HepG2 (cell line): ENCODE results near the gene ARHGAP5. TPM values are rescaled to one million over a fixed set of nuclear protein-coding genes. Genes with fewer than 3 reads are reported as not detected.
A peak's percentile ranks its signal among the peaks of the same experiment; 100 is the strongest.

Source experiments
- ATF1 ChIP-seq: IDR thresholded peaks from 2 replicates; pipeline ENCODE4 v1.6.1; 2016; ENCODE audit warnings: mild to moderate bottlenecking, control low read depth
- CREM ChIP-seq, 2 experiments: sonication (generic) in 1 of 2; formaldehyde crosslinking in 1 of 2; IDR thresholded peaks; 2 replicates each; pipeline versions ENCODE4 v1.4.0 to v1.6.1; 2016 to 2020; ENCODE audit warnings: antibody characterized with exemption in 1 of 2, mild to moderate bottlenecking in 1 of 2, missing genetic modification reagents in 1 of 2
- FIP1L1 ChIP-seq: fragments of 200-400 bp; formaldehyde crosslinking; IDR thresholded peaks from 2 replicates; pipeline ENCODE4 v1.6.1; 2018; ENCODE audit warnings: low read depth, mild to moderate bottlenecking, low read length, moderate library complexity, borderline replicate concordance; ENCODE audit not compliant: insufficient read depth
- HOXA3 ChIP-seq: sonication (generic); formaldehyde crosslinking; IDR thresholded peaks from 2 replicates; pipeline ENCODE4 v1.5.0; 2020; ENCODE audit warnings: missing genetic modification reagents
- JARID2 ChIP-seq: sonication (generic); formaldehyde crosslinking; IDR thresholded peaks from 2 replicates; pipeline ENCODE4 v1.8.1; 2023; ENCODE audit warnings: missing genetic modification reagents, inconsistent platforms; ENCODE audit not compliant: insufficient replicate concordance
- KLF12 ChIP-seq: sonication (generic); formaldehyde crosslinking; IDR thresholded peaks from 2 replicates; pipeline ENCODE4 v1.4.0; 2020; ENCODE audit warnings: missing genetic modification reagents, borderline replicate concordance
- MTA1 ChIP-seq: sonication (generic); formaldehyde crosslinking; IDR thresholded peaks from 2 replicates; pipeline ENCODE4 v1.4.0; 2020; ENCODE audit warnings: missing genetic modification reagents, mild to moderate bottlenecking, borderline replicate concordance
- NR2F6 ChIP-seq, 2 experiments: IDR thresholded peaks; 2 replicates each; pipeline ENCODE4 v1.6.1; 2016; ENCODE audit warnings: antibody characterized with exemption in 1 of 2, mild to moderate bottlenecking in 1 of 2
- SIX1 ChIP-seq: sonication (generic); formaldehyde crosslinking; IDR thresholded peaks from 2 replicates; pipeline ENCODE4 v1.4.0; 2020; ENCODE audit warnings: missing genetic modification reagents, borderline replicate concordance
- TFE3 ChIP-seq: IDR thresholded peaks from 2 replicates; pipeline ENCODE4 v1.6.1; 2016
- THAP8 ChIP-seq: sonication (generic); formaldehyde crosslinking; IDR thresholded peaks from 2 replicates; pipeline ENCODE4 v1.5.1; 2020; ENCODE audit warnings: missing genetic modification reagents, mild to moderate bottlenecking, borderline replicate concordance
- ZFYVE20 ChIP-seq: sonication (generic); formaldehyde crosslinking; IDR thresholded peaks from 2 replicates; pipeline ENCODE4 v1.8.0; 2023; ENCODE audit warnings: low read depth, mild to moderate bottlenecking, moderate library complexity, missing genetic modification reagents, borderline replicate concordance
- ZNF230 ChIP-seq: sonication (generic); formaldehyde crosslinking; IDR thresholded peaks from 2 replicates; pipeline ENCODE4 v1.4.0; 2020; ENCODE audit warnings: mild to moderate bottlenecking, missing genetic modification reagents
- ZNF441 ChIP-seq: sonication (generic); formaldehyde crosslinking; IDR thresholded peaks from 2 replicates; pipeline ENCODE4 v1.7.0; 2021; ENCODE audit warnings: missing genetic modification reagents, borderline replicate concordance
- ZNF546 ChIP-seq: sonication (generic); formaldehyde crosslinking; conservative IDR thresholded peaks from 2 replicates; pipeline ENCODE4 v1.8.1; 2023; ENCODE audit warnings: mild to moderate bottlenecking, missing genetic modification reagents
- ZNF616 ChIP-seq: sonication (generic); formaldehyde crosslinking; IDR thresholded peaks from 2 replicates; pipeline ENCODE4 v1.5.0; 2020; ENCODE audit warnings: low read depth, mild to moderate bottlenecking, missing genetic modification reagents
- polyA plus RNA-seq, 8 experiments: library from polyadenylated mRNA; depleted of rRNA in 3 of 8; stranded (reverse) in 7 of 8; unstranded in 1 of 8; fragments of >200 nt; fragmentation: Illumina TruSeq in 4 of 8; extraction: Trizol in 4 of 8; gene quantifications; 2 replicates each; pipeline versions ENCODE4 v1.2.1 to v1.2.3, GENCODE V29; 2011 to 2016; ENCODE audit warnings: low read depth in 4 of 8, missing spikeins in 1 of 8, mixed read lengths in 1 of 8; ENCODE audit not compliant: insufficient read depth in 1 of 8
- total RNA-seq, 5 experiments: library from RNA; depleted of rRNA; stranded (reverse); fragments of >200 nt; fragmentation: Illumina TruSeq; extraction: Trizol; gene quantifications; 2 replicates each; pipeline ENCODE4 v1.2.3, GENCODE V29; 2016; ENCODE audit warnings: low read depth in 1 of 5
- TF ChIP-seq, protein P1 (sequence below): IDR thresholded peaks from 2 replicates; pipeline ENCODE4 v1.6.1; 2016; ENCODE audit warnings: missing biosample characterization, missing genetic modification reagents, low read depth
- TF ChIP-seq, protein P2 (sequence below): sonication (generic); formaldehyde crosslinking; IDR thresholded peaks from 2 replicates; pipeline ENCODE4 v1.5.0; 2020; ENCODE audit warnings: missing genetic modification reagents, mild to moderate bottlenecking, borderline replicate concordance
- TF ChIP-seq, protein P3 (sequence below): sonication (generic); formaldehyde crosslinking; IDR thresholded peaks from 2 replicates; pipeline ENCODE4 v1.5.0; 2020; ENCODE audit warnings: mild to moderate bottlenecking, missing genetic modification reagents
- TF ChIP-seq, protein P4 (sequence below): sonication (generic); formaldehyde crosslinking; IDR thresholded peaks from 2 replicates; pipeline ENCODE4 v1.4.0; 2020; ENCODE audit warnings: missing genetic modification reagents

ARHGAP5 gene
- total and polyA plus RNA-seq, 2 of the 13 experiments (the other 11 are each of a cell fraction or from before 2014, with no cell fraction given): 33.7 to 144 TPM

- TF ChIP-seq, protein P1, sequence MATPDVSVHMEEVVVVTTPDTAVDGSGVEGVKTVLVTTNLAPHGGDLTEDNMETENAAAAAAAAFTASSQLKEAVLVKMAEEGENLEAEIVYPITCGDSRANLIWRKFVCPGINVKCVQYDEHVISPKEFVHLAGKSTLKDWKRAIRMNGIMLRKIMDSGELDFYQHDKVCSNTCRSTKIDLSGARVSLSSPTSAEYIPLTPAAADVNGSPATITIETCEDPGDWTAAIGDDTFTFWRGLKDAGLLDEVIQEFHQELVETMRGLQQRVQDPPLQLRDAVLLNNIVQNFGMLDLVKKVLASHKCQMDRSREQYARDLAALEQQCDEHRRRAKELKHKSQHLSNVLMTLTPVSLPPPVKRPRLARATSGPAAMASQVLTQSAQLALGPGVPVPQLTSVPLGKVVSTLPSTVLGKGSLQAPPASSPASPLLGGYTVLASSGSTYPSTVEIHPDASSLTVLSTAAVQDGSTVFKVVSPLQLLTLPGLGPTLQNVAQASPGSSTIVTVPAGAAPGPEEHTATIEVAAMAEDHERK (CRISPR knock-in tag): peak; percentile 44; the same call in 1 of the 2 replicates
- 0 out of 2 replicates have a peak, but pooled peaks have one; percentile 34 for TF ChIP-seq CREM (IDR thresholded peaks at IDR 0.05)
- TF ChIP-seq CREM (CRISPR knock-in tag; IDR thresholded peaks at IDR 0.05): no peak
- TF ChIP-seq HOXA3 (CRISPR knock-in tag): no peak
- TF ChIP-seq, protein P2, sequence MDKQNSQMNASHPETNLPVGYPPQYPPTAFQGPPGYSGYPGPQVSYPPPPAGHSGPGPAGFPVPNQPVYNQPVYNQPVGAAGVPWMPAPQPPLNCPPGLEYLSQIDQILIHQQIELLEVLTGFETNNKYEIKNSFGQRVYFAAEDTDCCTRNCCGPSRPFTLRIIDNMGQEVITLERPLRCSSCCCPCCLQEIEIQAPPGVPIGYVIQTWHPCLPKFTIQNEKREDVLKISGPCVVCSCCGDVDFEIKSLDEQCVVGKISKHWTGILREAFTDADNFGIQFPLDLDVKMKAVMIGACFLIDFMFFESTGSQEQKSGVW (CRISPR knock-in tag): no peak; the same call in 1 of the 2 replicates
- TF ChIP-seq FIP1L1: no peak; the same call in 1 of the 2 replicates
- TF ChIP-seq KLF12 (CRISPR knock-in tag): 0 out of 2 replicates have a peak, but pooled peaks have one; percentile 49
- peak; percentile 11; the same call in 1 of the 2 replicates for TF ChIP-seq SIX1 (CRISPR knock-in tag)
- TF ChIP-seq ZNF441: peak; percentile 67; the same call in 1 of the 2 replicates
- no peak; the same call in none of the 2 replicates for TF ChIP-seq ZNF616
- TF ChIP-seq, protein P3, sequence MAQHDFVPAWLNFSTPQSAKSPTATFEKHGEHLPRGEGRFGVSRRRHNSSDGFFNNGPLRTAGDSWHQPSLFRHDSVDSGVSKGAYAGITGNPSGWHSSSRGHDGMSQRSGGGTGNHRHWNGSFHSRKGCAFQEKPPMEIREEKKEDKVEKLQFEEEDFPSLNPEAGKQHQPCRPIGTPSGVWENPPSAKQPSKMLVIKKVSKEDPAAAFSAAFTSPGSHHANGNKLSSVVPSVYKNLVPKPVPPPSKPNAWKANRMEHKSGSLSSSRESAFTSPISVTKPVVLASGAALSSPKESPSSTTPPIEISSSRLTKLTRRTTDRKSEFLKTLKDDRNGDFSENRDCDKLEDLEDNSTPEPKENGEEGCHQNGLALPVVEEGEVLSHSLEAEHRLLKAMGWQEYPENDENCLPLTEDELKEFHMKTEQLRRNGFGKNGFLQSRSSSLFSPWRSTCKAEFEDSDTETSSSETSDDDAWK (CRISPR knock-in tag): no peak
- TF ChIP-seq MTA1 (CRISPR knock-in tag): peak; percentile 86
- TF ChIP-seq, protein P4, sequence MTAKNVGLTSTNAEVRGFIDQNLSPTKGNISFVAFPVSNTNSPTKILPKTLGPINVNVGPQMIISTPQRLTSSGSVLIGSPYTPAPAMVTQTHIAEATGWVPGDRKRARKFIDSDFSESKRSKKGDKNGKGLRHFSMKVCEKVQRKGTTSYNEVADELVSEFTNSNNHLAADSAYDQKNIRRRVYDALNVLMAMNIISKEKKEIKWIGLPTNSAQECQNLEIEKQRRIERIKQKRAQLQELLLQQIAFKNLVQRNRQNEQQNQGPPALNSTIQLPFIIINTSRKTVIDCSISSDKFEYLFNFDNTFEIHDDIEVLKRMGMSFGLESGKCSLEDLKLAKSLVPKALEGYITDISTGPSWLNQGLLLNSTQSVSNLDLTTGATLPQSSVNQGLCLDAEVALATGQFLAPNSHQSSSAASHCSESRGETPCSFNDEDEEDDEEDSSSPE (CRISPR knock-in tag): peak; percentile 75
- TF ChIP-seq ZFYVE20: 0 out of 2 replicates have a peak, but pooled peaks have one; percentile 4
- TF ChIP-seq JARID2 (CRISPR knock-in tag): peak; percentile 37
- no peak for TF ChIP-seq TFE3 (CRISPR knock-in tag)
- peak; percentile 94 for TF ChIP-seq ZNF230 (CRISPR knock-in tag)
- no peak for TF ChIP-seq NR2F6 (IDR thresholded peaks at IDR 0.05)
- no peak; the same call in 1 of the 2 replicates for TF ChIP-seq NR2F6 (CRISPR knock-in tag; IDR thresholded peaks at IDR 0.05)
- no peak for TF ChIP-seq ATF1 (CRISPR knock-in tag)
- no peak for TF ChIP-seq THAP8 (CRISPR knock-in tag)
- no peak; the same call in none of the 2 replicates for TF ChIP-seq ZNF546 (CRISPR knock-in tag)
Observed at GRCh38 chr14:32076278-32077080, 625 bp upstream of the ARHGAP5 start (continued).
